Stimulated activated CD4-positive, alpha-beta T cell treated with anti-CD3 and anti-CD28 coated beads, Interleukin-2, amount 100 ng/mL, for 48 hours (primary cell): ENCODE results near the gene SMIM3.
"Not testable (repeated sequence)": the region's sequence is repeated elsewhere in the genome, so short reads cannot be mapped to it uniquely, and the experiment has no call there.

Experiments
- DNase-seq, 2 donors: peaks; one replicate each; pipeline ENCODE4 v3.0.0-alpha.2; 2020

SMIM3 gene

GRCh38 chr5:150801117-150801927 lies 22.8 kb downstream of the SMIM3 start:
- no peak for DNase-seq

- DNase-seq: no peak
These were observed 25.8 kb downstream of the SMIM3 start for GRCh38 chr5:150804388-150804787.

GRCh38 chr5:150809363-150809762 lies 30.8 kb downstream of the SMIM3 start:
- no peak for DNase-seq

GRCh38 chr5:150815010-150815409 lies 36.5 kb downstream of the SMIM3 start:
- DNase-seq: no peak

- no peak for DNase-seq
These were observed 38.4 kb downstream of the SMIM3 start for GRCh38 chr5:150816946-150817345.

GRCh38 chr5:150829744-150830143 lies 51.2 kb downstream of the SMIM3 start:
- DNase-seq: no peak

GRCh38 chr5:150831821-150832220 lies 53.3 kb downstream of the SMIM3 start:
- DNase-seq: not testable (repeated sequence)

- DNase-seq: no peak
These were observed 57.5 kb downstream of the SMIM3 start for GRCh38 chr5:150836064-150836463.

- no peak for DNase-seq
These were observed 58.1 kb downstream of the SMIM3 start for GRCh38 chr5:150836703-150837102.

GRCh38 chr5:150845185-150845859 lies 66.8 kb downstream of the SMIM3 start:
- not testable (repeated sequence) for DNase-seq

- DNase-seq: not testable (repeated sequence)
These were observed 67.7 kb downstream of the SMIM3 start, which contains the start of gene IRGM for GRCh38 chr5:150846308-150846653. Gene IRGM (plus strand): TSS chr5:150846521. CDS start chr5:150848124, 1,603 bp downstream.
